KG1 (cell line): Measurements from ENCODE around the gene CEMP1.
"Not testable (repeated sequence)": the region's sequence is repeated elsewhere in the genome, so short reads cannot be mapped to it uniquely, and the experiment has no call there.

Experiments used
- DNase-seq: peaks from one replicate; lab custom pipeline; 2025; lab: John Stamatoyannopoulos, UW

The CEMP1 gene

GRCh38 chr16:2535625-2536013 is 4.4 kb upstream of the CEMP1 start:
- no peak for DNase-seq

DNA sequence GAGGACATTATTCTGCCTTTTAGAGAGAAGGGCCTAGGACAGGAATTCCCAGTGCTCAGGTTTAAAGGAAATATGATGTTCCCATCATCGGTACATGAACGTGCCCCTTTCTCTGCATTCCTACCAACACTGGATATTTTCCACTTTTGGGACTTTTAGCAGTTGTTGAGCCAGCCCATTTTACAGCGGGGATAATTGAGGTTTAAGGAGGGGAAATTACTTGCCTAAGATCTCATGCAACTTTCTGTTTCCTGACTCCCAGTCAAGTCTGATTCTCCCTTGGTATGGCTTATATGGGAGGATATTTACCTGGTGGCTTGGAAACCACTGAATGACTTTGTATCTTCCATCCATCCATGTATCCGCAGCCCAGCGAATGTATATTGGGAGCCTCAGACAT is 3.1 kb upstream of the CEMP1 start:
- DNase-seq: not testable (repeated sequence)

DNA sequence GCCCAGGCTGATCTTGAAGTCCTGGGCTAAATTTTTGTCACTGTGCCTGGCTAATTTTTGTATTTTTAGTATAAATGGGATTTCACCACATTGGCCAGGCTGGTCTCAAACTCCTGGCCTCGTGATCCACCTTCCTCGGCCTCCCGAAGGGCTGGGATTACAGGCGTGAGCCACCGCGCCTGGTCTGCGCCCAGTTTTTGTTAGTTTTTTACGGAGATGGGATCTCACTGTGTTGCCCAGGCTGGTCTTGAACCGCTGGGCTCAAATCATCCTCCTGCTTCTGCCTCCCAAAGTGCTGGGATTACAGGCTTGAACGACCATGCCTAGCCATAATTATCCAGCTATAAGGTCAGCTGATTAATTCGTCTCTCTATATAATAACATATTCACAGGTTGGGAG is 2.7 kb upstream of the CEMP1 start:
- DNase-seq: no peak

DNA sequence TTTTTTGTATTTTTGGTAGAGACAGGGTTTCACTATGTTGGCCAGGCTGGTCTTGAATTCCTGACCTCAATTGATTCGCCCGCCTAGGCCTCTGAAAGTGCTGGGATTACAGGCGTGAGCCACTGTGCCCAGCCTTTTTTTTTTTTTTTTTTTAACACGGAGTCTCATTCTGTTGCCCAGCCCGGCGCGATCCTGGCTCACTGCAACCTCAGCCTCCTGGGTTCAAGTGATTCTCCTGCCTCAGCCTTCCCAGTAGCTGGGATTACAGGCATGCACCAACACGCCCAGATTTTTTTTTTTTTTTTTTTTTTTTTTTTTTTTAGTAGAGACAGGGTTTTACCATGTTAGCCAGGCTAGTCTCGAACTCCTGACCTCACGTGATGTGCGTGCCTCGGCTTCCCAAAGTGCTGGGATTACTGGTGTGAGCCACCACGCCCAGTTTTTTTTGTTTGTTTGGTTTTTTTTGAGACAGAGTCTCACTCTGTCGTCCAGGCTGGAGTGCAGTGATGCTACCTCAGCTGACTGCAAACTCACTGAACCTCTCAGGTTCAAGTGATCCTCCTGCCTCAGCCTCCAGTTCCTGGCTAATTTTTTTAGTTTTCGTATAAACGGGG is 2.0 kb upstream of the CEMP1 start:
- DNase-seq: not testable (repeated sequence)

DNA sequence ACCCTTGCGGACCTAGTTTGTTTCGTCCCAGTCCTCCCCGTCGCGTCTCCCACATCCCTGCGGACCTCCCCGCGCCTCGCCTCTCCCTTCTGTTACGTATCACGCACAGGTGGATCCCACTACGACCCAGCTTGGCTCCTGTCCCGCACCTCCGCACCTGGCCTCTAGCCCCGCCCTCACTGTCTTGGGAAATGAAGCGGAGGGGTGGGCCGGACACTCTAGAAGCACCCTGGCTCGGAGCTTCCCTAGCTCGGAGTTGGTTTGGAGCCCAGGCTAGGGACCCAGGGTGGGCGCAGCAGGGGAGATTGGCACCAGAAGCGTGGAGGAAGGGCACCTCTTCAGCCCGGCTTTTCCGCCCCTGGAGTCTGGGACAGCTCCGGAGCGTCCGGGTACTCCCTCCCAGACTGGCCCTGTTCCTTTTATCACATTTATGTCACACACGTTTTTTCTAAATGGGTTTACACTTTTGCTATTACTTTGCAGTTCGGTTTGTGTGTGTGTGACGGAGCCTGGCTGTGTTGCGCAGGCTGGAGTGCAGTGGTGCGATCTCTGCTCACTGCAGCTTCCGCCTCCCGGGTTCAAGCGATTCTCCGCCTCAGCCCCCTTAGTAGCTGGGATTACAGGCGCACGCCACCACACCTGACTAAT is 1.4 kb upstream of the CEMP1 start:
- no peak for DNase-seq

DNA sequence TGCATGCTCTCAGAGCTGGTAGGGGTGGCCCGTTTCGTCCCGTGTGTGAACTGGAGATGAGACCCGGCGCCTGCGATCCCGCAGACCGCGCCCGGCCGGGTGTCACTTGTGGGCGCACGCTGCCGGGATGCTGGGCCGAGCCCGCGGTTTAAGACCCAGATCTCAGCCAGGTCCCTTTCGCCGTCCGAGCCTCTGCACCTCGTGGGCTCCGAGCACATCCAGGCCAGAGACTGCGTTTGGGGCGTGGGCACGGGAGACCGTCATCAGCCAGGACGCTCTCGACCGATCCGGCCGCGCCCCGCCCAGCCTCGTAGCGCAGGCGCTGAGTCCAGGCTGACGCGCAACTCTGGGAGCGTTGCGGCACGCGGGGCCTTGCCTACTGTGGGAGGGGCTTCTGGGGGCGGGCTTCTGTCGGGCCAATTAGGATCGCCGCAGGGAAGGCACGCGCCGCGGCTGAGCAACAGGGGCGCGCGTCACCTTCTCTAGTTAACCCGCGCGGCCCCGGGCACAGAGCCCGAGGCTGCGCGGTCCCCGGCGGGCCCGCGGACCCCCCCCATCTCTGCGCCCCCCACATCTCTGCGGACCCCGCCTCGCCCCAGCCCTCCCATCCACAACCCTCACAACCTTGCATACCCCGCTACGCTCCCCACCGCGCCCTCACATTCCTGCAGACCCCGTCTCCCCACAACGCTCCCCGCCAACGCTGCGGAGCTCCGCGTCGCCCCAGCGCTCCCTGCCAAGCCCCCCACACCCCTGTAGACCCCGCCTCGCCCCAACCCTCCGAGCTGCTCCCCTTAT is 687 bp upstream of the CEMP1 start:
- peak; percentile 89 for DNase-seq

- DNase-seq: no peak
These were observed 434 bp downstream of the CEMP1 start for GRCh38 chr16:2530629-2531318.

DNA sequence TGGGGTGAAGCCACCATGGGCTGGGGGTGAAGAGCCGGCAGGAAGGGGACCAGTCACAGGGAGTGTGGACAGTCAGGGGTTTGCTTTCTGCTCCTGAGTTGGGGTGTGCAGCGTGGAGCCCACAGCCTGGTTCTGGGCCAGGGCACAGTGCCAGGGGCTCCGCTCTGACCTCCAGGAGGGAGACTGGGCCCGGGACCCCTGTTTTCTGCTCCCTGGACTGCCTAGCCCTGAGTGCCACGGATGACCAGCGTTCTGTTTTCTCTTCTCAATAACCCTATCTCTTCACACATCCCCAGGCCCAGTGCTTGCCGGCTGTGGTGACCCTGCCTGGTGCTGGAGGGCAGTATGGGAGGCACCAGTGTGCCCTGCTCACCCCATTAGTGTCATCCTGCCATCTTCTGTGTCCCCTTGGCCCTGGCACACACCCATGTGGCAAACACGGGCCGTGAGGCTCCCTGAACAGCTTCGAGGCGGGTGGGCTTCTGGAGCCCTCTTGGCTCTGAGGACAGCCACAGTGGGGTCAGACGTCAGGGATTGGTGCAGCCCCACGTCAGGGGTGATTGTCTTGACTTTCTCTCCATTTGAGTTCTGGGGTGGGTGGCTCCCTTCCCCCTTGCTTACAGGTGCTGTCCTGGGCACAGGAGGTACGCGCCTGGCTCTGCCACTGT is 1.1 kb downstream of the CEMP1 start:
- no peak for DNase-seq

- DNase-seq: no peak
These were observed 1.9 kb downstream of the CEMP1 start for GRCh38 chr16:2529061-2529931.

DNA sequence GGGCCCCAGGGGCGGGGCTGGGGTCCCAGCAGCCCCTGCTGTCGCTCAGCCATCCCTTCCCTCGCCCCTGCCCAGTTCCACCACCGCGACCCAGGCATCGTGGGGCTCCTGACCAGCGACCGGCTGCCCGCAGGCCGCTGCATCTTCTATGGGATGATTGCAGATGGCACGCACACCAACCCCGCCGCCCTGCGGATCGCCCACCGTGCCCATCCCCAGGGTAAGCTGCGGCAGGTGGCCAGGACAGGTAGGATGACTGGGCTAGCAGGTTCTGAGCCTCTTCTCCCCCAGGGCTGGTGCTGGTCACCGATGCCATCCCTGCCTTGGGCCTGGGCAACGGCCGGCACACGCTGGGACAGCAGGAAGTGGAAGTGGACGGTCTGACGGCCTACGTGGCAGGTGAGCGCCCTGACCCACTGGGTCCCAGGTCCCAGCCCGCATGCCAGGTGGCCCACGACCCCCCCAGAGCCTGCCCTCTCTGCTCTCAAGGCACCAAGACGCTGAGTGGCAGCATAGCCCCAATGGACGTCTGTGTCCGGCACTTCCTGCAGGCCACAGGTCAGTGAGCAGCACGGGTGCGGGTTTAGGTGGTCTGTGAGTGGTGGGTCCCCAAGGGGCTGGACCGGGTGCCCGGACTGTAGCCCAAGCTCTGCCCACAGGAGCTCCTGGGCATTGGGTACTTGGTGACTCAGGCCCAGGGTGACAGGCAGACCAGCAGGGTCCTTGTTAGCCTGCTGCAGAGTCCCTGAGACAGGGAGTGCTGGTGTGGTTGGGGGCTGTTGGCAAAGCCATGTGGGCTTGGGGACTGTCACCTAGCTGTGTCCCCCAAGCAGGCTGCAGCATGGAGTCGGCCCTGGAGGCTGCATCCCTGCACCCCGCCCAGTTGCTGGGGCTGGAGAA is 2.8 kb downstream of the CEMP1 start:
- no peak for DNase-seq

- DNase-seq: no peak
These were observed 3.5 kb downstream of the CEMP1 start for GRCh38 chr16:2527784-2528100.

GRCh38 chr16:2527071-2527783 is 4.0 kb downstream of the CEMP1 start:
- DNase-seq: no peak

- no peak for DNase-seq
These were observed 5.1 kb downstream of the CEMP1 start for GRCh38 chr16:2526135-2526534.

- DNase-seq: no peak
These were observed 6.8 kb downstream of the CEMP1 start for GRCh38 chr16:2524339-2524938.

GRCh38 chr16:2523801-2524231 is 7.4 kb downstream of the CEMP1 start:
- DNase-seq: no peak

DNA sequence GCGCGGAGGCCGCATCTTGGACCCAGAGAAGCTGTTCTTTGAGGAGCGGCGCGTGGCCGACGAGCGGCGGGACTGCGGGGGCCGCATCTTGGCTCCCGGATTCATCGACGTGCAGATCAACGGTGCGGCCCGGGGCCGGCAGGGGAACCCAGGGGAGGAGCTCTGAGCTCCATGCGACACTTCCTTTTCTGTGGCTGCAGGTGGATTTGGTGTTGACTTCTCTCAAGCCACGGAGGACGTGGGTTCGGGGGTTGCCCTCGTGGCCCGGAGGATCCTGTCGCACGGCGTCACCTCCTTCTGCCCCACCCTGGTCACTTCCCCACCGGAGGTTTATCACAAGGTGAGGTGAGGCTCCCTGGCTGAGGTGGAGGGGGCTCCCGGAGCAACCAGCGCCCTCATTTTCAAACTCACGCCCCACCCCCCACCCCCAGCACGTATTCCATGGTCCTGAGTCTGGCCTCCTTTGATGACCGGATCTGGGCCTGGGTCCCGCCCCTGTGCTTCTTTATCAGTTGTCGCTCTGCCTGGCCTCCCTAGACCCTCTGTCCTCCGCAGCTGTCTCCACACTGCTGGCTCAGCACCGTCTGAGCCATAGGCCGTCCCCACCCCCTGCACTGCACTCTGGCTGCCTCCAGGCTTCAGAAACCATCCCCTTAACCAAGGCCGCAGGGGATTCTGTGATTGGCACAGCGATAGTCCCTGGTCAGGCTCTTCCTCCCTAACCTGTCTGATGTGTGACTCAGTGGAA is 10.2 kb downstream of the CEMP1 start:
- no peak for DNase-seq

DNA sequence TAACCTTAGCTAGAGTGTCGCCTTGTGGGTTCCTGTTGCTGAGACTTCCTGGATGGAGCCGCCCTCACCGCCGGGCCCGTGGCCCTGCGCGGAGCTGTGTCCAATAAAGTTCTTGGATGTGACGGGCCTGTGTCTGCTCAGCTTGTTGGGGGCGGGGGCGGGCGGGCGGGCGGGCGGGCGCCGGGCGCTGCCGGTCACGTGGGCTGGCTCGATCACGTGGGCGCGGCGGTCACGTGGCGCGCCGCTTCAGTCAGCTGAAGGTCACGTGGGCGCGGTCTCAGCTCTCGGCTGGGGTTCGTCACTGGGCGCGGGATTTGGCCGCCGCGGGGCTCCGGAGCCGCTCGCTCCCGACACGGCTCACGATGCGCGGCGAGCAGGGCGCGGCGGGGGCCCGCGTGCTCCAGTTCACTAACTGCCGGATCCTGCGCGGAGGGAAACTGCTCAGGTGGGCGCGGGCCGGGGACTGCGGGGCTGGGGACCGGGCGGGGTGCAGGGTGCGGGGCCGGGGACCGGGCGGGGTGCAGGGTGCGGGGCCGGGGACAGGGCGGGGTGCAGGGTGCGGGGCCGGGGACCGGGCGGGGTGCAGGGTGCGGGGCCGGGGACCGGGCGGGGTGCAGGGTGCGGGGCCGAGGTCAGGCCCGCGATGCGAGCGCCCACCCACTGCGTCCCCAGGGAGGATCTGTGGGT is 11.0 kb downstream of the CEMP1 start, which contains the start of gene AMDHD2:
TSS of gene AMDHD2 (plus strand) at position 275 of the 687 bp plus-strand sequence. CDS start at position 363, 88 bp downstream.
- DNase-seq: peak; percentile 39

GRCh38 chr16:2519711-2520080 is 11.5 kb downstream of the CEMP1 start:
- DNase-seq: no peak
